B cell (primary cell): ENCODE results near the gene CAMTA1. TPM values are rescaled to one million over a fixed set of nuclear protein-coding genes. Genes with fewer than 3 reads are reported as not detected.

ENCODE experiments used
- ATAC-seq: fragments of 200-7000 bp; cut with Tn5 transposase; one replicate; pipeline ENCODE4 v1.10.0; 2021; ENCODE audit warnings: low read depth, mild to moderate bottlenecking, moderate number of reproducible peaks, moderate library complexity
- CTCF ChIA-PET: fragments of 350-600 bp; sonication (Branson Sonifier 250); formaldehyde crosslinking; loops from one replicate; lab custom pipeline; 2021; ENCODE audit warnings: antibody characterized with exemption, inconsistent platforms; lab: Charles Lee
- POLR2A ChIA-PET: fragments of 350-600 bp; sonication (Branson Sonifier 250); formaldehyde crosslinking; loops from one replicate; lab custom pipeline; 2021; ENCODE audit warnings: antibody characterized with exemption; lab: Charles Lee
- DNase-seq: peaks from one replicate; pipeline ENCODE4 v3.0.0; 2013
- H2AFZ ChIP-seq: 2 replicates; pipeline ENCODE4 v1.6.1; 2012; ENCODE audit warnings: mild to moderate bottlenecking, low read depth, low read length; ENCODE audit not compliant: insufficient read depth, poor library complexity, severe bottlenecking
- H3K27ac ChIP-seq, 2 donors: 1 replicate in 1 of 2; 2 replicates in 1 of 2; pipeline ENCODE4 v1.5.1; 2012 to 2013; ENCODE audit warnings: low read length in 2 of 2, mild to moderate bottlenecking in 2 of 2, moderate library complexity in 1 of 2
- H3K27me3 ChIP-seq, 4 experiments: fragments of 200-600 bp in 1 of 4; sonication (generic) in 1 of 4; replicated peaks in 1 of 4; 1 replicate in 2 of 4; 2 replicates in 2 of 4; pipeline versions ENCODE4 v1.6.1 to v1.7.0; 2013 to 2016; ENCODE audit warnings: low read length in 3 of 4, mild to moderate bottlenecking in 2 of 4, mixed read lengths in 1 of 4, moderate library complexity in 1 of 4; ENCODE audit not compliant: insufficient read depth in 4 of 4, control insufficient read depth in 3 of 4; ENCODE audit errors: control extremely low read depth in 1 of 4
- H3K36me3 ChIP-seq, 2 experiments: replicated peaks in 1 of 2; 1 replicate in 1 of 2; 2 replicates in 1 of 2; pipeline versions ENCODE4 v1.6.1 to v1.7.1; 2013; ENCODE audit warnings: low read length in 1 of 2; ENCODE audit not compliant: insufficient read depth in 2 of 2, control insufficient read depth in 1 of 2; ENCODE audit errors: control extremely low read depth in 1 of 2, extremely low read depth in 1 of 2
- H3K4me1 ChIP-seq, 2 donors: fragments of 200-600 bp in 1 of 2; sonication (generic) in 1 of 2; 1 replicate in 1 of 2; 2 replicates in 1 of 2; pipeline versions ENCODE4 v1.5.1 to v1.6.1; 2013 to 2017; ENCODE audit warnings: low read length in 2 of 2; ENCODE audit not compliant: control insufficient read depth in 2 of 2, insufficient read depth in 2 of 2
- H3K4me2 ChIP-seq: replicated peaks from 2 replicates; pipeline ENCODE3; 2012; ENCODE audit warnings: mild to moderate bottlenecking, low read depth, low read length; ENCODE audit not compliant: poor library complexity, severe bottlenecking
- H3K4me3 ChIP-seq, 5 experiments: fragments of 200-600 bp in 1 of 5; sonication (generic) in 1 of 5; 1 replicate in 3 of 5; 2 replicates in 2 of 5; pipeline versions ENCODE4 v1.5.1 to v1.7.0; 2011 to 2016; ENCODE audit warnings: low read length in 4 of 5, mild to moderate bottlenecking in 4 of 5, low read depth in 2 of 5, control low read depth in 1 of 5, moderate library complexity in 1 of 5; ENCODE audit not compliant: insufficient read depth in 1 of 5; ENCODE audit errors: control extremely low read depth in 1 of 5, extremely low read depth in 1 of 5
- H3K79me2 ChIP-seq: fragments of 200-600 bp; sonication (generic); one replicate; pipeline ENCODE4 v1.6.0; 2016; ENCODE audit warnings: low read length; ENCODE audit not compliant: control insufficient read depth, insufficient read depth
- H3K9ac ChIP-seq: fragments of 200-600 bp; sonication (generic); 2 replicates; pipeline ENCODE4 v1.6.1; 2017; ENCODE audit warnings: mild to moderate bottlenecking, low read length, moderate library complexity
- H3K9me3 ChIP-seq, 3 donors: one replicate each; pipeline versions ENCODE4 v1.6.1 to v1.7.1; 2013; ENCODE audit warnings: low read length in 2 of 3; ENCODE audit not compliant: control insufficient read depth in 2 of 3, insufficient read depth in 1 of 3; ENCODE audit errors: control extremely low read depth in 1 of 3
- H4K20me1 ChIP-seq: 2 replicates; pipeline ENCODE4 v1.6.0; 2012; ENCODE audit warnings: mild to moderate bottlenecking, low read length; ENCODE audit not compliant: insufficient read depth, control insufficient read depth, poor library complexity, severe bottlenecking
- H3K27ac Mint-ChIP-seq: one replicate; pipeline ENCODE4 v1.8.0; 2021; ENCODE audit warnings: mixed read lengths
- H3K27me3 Mint-ChIP-seq: one replicate; pipeline ENCODE4 v1.8.0; 2021; ENCODE audit warnings: mixed read lengths
- H3K4me1 Mint-ChIP-seq: one replicate; pipeline ENCODE4 v1.8.0; 2021; ENCODE audit warnings: mixed read lengths
- H3K4me3 Mint-ChIP-seq: one replicate; pipeline ENCODE4 v1.8.0; 2021; ENCODE audit warnings: mixed read lengths
- H3K9me3 Mint-ChIP-seq: one replicate; pipeline ENCODE4 v1.8.0; 2022; ENCODE audit warnings: mixed read lengths; ENCODE audit not compliant: insufficient read depth
- EZH2 ChIP-seq: IDR thresholded peaks from 2 replicates; pipeline ENCODE4 v1.6.1; 2012; ENCODE audit warnings: borderline replicate concordance, low read depth, mild to moderate bottlenecking, moderate library complexity, low read length; ENCODE audit not compliant: insufficient read depth, poor library complexity, severe bottlenecking
- WGBS: methylation state at CpG from one replicate; pipeline ENCODE4 v1.1.5; 2013; ENCODE audit warnings: missing lambda C conversion rate; ENCODE audit not compliant: insufficient coverage; 5-methylcytosine and 5-hydroxymethylcytosine counted together
- intact Hi-C: fragments of 100-400 bp; cut with micrococcal nuclease; formaldehyde crosslinking; loops from one replicate; pipeline ENCODE4 v1.10.0; 2022
- polyA plus RNA-seq: library from polyadenylated mRNA; depleted of rRNA; stranded (reverse); fragments of >200 nt; gene quantifications from 2 replicates; pipeline ENCODE4 v1.2.3, GENCODE V29; 2012
- total RNA-seq, 2 donors: library from RNA; stranded (reverse); fragments of 120-200 nt in 1 of 2; gene quantifications; 1 replicate in 1 of 2; 2 replicates in 1 of 2; pipeline versions ENCODE4 v1.2.3 to v1.2.4, GENCODE V29; 2013 to 2022
- TF ChIP-seq, protein P1 (sequence below): fragments of 200-600 bp; IDR thresholded peaks from one replicate; pipeline ENCODE4 v1.8.0; 2022; ENCODE audit warnings: antibody characterized with exemption, mild to moderate bottlenecking

Gene CAMTA1
- total and polyA plus RNA-seq, 2 donors (not counting 1 experiment from before 2014, with no cell fraction given) = 42.2 to 45.7 TPM

DNA sequence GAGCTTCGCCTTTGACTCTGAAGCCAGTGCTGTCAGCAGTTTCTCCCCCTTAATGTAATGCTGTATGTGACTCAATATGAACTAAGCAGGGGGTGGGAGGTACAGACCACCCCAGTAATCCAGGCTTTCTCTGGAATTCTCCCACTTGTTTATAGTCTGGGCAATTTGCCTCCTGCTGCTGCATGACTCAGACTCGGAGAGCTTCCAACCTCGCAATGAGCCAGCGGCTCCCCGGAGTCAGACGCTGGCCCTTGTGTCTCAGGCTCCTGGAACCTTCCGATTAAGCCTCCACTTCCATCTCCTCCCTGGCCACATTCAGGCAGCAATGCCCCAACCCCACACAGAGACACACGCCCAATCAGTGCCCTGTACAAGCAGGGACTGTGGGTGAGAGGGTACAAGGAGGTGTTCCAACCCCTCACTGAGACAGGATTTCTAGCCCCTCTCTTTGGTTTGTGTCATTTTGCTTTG lies 514.1 kb downstream of the CAMTA1 start:
- no peaks in the 10 kb centered on the region for H3K27me3 ChIP-seq
- no peaks in the 10 kb centered on the region for H3K36me3 ChIP-seq
- H3K79me2 ChIP-seq = no peaks in the 10 kb centered on the region
- 47% methylated on average over 5 of the region's 8 CpGs for WGBS
- ATAC-seq (no peak), DNase-seq (no peak)
- no peak overlapping the region for H3K9ac ChIP-seq
- TF ChIP-seq, protein P1, sequence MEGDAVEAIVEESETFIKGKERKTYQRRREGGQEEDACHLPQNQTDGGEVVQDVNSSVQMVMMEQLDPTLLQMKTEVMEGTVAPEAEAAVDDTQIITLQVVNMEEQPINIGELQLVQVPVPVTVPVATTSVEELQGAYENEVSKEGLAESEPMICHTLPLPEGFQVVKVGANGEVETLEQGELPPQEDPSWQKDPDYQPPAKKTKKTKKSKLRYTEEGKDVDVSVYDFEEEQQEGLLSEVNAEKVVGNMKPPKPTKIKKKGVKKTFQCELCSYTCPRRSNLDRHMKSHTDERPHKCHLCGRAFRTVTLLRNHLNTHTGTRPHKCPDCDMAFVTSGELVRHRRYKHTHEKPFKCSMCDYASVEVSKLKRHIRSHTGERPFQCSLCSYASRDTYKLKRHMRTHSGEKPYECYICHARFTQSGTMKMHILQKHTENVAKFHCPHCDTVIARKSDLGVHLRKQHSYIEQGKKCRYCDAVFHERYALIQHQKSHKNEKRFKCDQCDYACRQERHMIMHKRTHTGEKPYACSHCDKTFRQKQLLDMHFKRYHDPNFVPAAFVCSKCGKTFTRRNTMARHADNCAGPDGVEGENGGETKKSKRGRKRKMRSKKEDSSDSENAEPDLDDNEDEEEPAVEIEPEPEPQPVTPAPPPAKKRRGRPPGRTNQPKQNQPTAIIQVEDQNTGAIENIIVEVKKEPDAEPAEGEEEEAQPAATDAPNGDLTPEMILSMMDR = no peak
- no peak for TF ChIP-seq EZH2
- peaks cover 31% of the 10 kb centered on the region for H3K27me3 Mint-ChIP-seq
- no peak overlapping the region for H3K27ac ChIP-seq
- POLR2A ChIA-PET = no interaction called here
- CTCF ChIA-PET = no interaction called here
- no peak overlapping the region for H3K4me2 ChIP-seq
- H3K4me1 Mint-ChIP-seq = no peaks in the 10 kb centered on the region
- no peak overlapping the region for H2AFZ ChIP-seq
- H3K27ac Mint-ChIP-seq = no peak overlapping the region
- H3K9me3 Mint-ChIP-seq = no peaks in the 10 kb centered on the region
- no peaks in the 10 kb centered on the region for H3K4me1 ChIP-seq
- intact Hi-C loops = no loop called here
- no peak overlapping the region for H3K4me3 Mint-ChIP-seq
- H3K9me3 ChIP-seq = no peaks in the 10 kb centered on the region
- H3K4me3 ChIP-seq = no peak overlapping the region
- no peaks in the 10 kb centered on the region for H4K20me1 ChIP-seq

DNA sequence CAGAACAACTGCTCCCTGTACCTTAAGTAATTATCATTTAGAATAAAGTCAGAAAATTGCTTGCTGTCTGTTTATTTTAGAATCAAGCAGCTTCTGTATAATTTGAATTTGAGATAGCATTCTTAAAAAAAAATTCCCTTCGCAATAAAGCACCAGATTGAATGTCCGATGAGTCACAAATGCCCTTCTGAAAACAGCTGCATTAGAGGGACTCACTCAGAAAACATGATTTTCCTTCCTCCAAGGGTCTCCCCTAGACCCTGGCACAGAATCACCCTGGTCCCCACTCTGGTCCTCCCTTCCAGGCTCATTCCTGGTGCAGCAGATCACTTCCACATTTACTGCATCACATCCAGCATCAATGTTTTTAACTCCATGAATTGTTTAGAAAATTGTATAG lies 514.7 kb downstream of the CAMTA1 start:
- H3K4me1 Mint-ChIP-seq = no peaks in the 10 kb centered on the region
- ATAC-seq (no peak), DNase-seq (no peak)
- Histone ChIP-seq H3K4me1 (no peaks in the 10 kb centered on the region), H3K79me2 (no peaks in the 10 kb centered on the region), H3K27ac (no peak overlapping the region), H3K36me3 (no peaks in the 10 kb centered on the region), H3K4me3 (no peak overlapping the region), H3K27me3 (no peaks in the 10 kb centered on the region), H3K9ac (no peak overlapping the region), H2AFZ (no peak overlapping the region), H3K4me2 (no peak overlapping the region), H4K20me1 (no peaks in the 10 kb centered on the region), H3K9me3 (no peaks in the 10 kb centered on the region)
- WGBS = 93% methylated on average over 2 of the region's 2 CpGs
- intact Hi-C loops = no loop called here
- ChIA-PET POLR2A (no interaction called here), CTCF (no interaction called here)
- H3K9me3 Mint-ChIP-seq = no peaks in the 10 kb centered on the region
- no peak overlapping the region for H3K27ac Mint-ChIP-seq
- H3K27me3 Mint-ChIP-seq = peaks cover 31% of the 10 kb centered on the region
- no peak for TF ChIP-seq EZH2
- TF ChIP-seq, protein P1 = no peak
- no peak overlapping the region for H3K4me3 Mint-ChIP-seq
